Gastroesophageal sphincter (tissue), 2 donors: ENCODE results near the gene PPTC7.
"Not testable (repeated sequence)": the region's sequence is repeated elsewhere in the genome, so short reads cannot be mapped to it uniquely, and the experiment has no call there.

Source experiments
- EP300 ChIP-seq: sonication (generic); formaldehyde crosslinking; IDR thresholded peaks from one replicate; pipeline ENCODE4 v1.6.1; 2017; ENCODE audit warnings: antibody characterized with exemption, mild to moderate bottlenecking
- POLR2A ChIP-seq, 2 donors: fragments of 450-650 bp; IDR thresholded peaks; one replicate each; pipeline ENCODE4 v1.6.1; 2017; ENCODE audit warnings: antibody characterized with exemption in 2 of 2, mild to moderate bottlenecking in 2 of 2, moderate library complexity in 1 of 2

DNA sequence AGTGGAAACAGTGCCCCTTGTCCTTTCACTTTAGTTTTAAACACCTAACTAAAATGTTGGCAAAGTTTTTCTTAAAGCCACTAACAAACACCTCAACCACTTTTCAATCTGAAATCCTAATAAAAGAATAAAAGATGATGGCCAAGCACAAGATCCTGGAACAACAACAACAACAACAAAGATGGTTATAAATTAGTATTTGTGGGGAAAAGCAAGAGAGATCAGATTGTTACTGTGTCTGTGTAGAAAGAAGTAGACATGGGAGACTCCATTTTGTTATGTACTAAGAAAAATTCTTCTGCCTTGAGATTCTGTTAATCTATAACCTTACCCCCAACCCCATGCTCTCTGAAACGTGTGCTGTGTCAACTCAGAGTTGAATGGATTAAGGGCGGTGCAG lies 13.3 kb downstream of the PPTC7 start:
- TF ChIP-seq POLR2A (IDR thresholded peaks at IDR 0.05); EP300: not testable (repeated sequence)
